H7 (cell line): Measurements from ENCODE around the gene AGBL3. TPM values are rescaled to one million over a fixed set of nuclear protein-coding genes. Genes with fewer than 3 reads are reported as not detected.

ENCODE experiments used
- DNase-seq: peaks from one replicate; pipeline ENCODE4 v3.0.0; 2012
- H3K27me3 ChIP-seq: 2 replicates; pipeline ENCODE4 v1.6.0; 2011; ENCODE audit warnings: mild to moderate bottlenecking, low read length; ENCODE audit not compliant: control insufficient read depth, insufficient read depth
- H3K36me3 ChIP-seq: replicated peaks from 2 replicates; pipeline ENCODE4 v1.5.1; 2011; ENCODE audit warnings: low read length; ENCODE audit not compliant: control insufficient read depth, insufficient read depth
- H3K4me3 ChIP-seq: 2 replicates; pipeline ENCODE4 v1.5.1; 2011; ENCODE audit warnings: low read depth, mild to moderate bottlenecking, control low read depth, low read length, moderate library complexity; ENCODE audit not compliant: insufficient read depth
- total RNA-seq: library from RNA; depleted of rRNA; stranded (reverse); fragments of >200 nt; shearing (Covaris generic); gene quantifications from 2 replicates; pipeline ENCODE4 v1.2.3, GENCODE V29; 2014

Gene AGBL3
- total RNA-seq, 1 experiment from 2014 or later: 1.7 TPM

DNA sequence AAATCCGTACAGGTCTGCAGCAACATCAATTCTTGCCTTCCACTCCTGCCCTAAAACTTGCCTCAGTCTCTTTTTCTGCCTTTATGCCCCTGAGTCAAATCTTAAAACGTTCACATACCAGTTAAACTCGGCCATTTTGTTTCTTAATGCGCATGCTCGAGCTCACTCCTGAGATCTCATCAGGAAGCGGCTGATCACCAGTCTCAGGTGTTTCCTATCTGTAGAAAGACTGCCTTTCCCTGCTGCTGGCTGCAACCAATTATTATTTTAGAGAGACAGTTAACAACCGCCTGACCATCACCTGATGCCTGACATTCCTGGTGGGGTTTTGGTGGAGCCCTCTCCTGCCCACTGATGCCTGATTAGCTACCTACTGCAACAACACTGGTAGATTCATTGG, 91.3 kb downstream of the AGBL3 start:
- DNase-seq: no peak
- H3K4me3 ChIP-seq: no peak overlapping the region
- H3K36me3 ChIP-seq: no peaks in the 10 kb centered on the region
- no peaks in the 10 kb centered on the region for H3K27me3 ChIP-seq

DNA sequence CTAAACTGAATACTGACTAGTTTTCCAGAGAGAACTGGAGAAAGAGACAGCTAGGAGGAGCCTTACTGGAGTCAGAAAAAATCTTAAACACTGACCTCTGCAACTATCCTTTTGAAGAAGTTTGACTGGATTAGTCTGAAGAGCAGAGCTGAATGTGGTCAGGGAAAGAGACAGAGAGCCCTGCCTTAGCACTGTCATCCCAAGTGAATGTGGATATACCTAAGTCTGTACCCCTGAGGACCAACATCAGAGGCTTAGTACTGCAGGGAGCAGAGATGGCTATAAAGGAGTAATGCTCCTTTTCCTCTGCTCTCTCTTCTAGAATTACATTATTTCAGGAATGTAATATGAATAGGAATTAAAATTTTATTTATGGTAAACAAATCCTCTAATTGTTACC, 91.7 kb downstream of the AGBL3 start:
- no peak overlapping the region for H3K4me3 ChIP-seq
- no peak for DNase-seq
- no peaks in the 10 kb centered on the region for H3K27me3 ChIP-seq
- no peaks in the 10 kb centered on the region for H3K36me3 ChIP-seq

DNA sequence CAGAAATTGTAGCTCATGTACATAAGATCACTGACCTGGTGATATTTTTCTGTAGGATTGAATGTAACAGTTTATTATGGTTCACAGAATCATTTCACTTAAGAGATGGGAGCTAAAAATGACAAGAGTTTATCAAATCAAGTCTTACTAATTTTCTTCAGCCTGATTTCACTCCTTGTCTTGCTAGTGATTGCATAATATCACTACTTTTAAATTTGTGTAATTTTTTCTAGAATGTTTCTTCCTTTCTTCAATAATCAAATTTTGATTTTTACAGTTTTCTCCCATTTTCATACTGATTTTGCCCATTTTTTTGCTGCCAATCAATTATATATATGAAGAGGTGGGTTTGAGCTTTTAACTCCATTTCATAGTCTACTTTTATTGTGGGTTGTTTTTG, 92.8 kb downstream of the AGBL3 start:
- Histone ChIP-seq H3K27me3 (no peaks in the 10 kb centered on the region), H3K36me3 (no peaks in the 10 kb centered on the region), H3K4me3 (no peak overlapping the region)
- DNase-seq: no peak

DNA sequence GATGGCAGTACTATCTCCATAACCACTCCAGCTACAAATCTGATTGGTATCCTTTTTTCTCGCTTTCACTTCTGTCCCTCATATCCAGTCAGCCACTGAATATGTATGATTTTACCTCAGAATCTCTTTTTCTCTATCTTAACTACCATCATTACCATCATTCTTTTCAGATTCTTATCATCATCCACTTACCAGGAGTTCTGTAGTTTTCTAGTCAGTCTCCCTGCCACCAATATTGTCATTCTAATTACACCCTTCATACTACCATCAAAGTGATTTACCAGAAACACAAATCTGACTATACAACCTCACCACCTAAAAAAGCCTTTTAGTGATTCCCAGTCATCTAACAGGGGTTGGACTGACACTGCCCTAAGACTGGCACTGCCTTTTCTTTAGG, 96.7 kb downstream of the AGBL3 start:
- no peak for DNase-seq
- Histone ChIP-seq H3K27me3 (no peaks in the 10 kb centered on the region), H3K36me3 (no peaks in the 10 kb centered on the region), H3K4me3 (no peak overlapping the region)

DNA sequence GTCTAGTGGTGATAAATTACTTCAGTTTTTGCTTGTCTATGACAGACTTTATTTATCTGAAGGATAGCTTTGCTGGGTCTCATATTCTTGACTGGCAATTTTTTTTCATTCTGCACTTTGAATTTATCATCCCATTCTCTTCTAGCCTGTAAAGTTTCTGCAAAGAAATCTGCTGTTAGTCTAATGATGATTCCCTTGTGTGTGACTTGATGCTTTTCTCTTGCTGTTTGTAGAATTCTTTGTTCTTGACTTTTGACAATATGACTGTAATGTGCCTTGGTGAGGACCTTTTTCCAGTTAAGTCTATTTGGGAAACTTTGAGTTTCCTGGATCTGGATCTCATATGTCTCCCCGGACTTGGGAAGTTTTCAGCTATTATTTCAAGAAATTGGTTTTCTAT, 102.3 kb downstream of the AGBL3 start:
- H3K36me3 ChIP-seq: no peaks in the 10 kb centered on the region
- H3K27me3 ChIP-seq: no peaks in the 10 kb centered on the region
- H3K4me3 ChIP-seq: no peak overlapping the region
- DNase-seq: no peak

DNA sequence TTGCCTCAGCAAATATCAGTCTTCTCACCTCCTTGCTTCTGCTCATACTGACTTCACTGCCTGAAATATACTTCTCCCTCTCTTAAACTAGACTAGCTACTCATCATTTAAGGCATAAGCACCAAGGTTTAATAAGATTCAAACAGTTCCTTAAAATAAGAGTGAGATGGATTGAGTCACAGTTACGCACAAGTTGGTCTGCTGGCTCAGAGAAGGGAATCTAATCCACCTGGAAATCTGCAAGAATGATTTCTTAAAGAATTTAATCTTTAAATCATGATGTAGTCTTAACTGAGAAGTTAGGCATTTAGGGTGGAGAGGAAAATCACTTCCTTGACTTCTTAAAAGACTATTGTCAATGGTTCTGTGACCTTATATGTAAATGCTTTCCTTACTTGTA, 105.4 kb downstream of the AGBL3 start:
- DNase-seq: no peak
- H3K27me3 ChIP-seq: no peaks in the 10 kb centered on the region
- H3K4me3 ChIP-seq: no peak overlapping the region
- H3K36me3 ChIP-seq: no peaks in the 10 kb centered on the region

DNA sequence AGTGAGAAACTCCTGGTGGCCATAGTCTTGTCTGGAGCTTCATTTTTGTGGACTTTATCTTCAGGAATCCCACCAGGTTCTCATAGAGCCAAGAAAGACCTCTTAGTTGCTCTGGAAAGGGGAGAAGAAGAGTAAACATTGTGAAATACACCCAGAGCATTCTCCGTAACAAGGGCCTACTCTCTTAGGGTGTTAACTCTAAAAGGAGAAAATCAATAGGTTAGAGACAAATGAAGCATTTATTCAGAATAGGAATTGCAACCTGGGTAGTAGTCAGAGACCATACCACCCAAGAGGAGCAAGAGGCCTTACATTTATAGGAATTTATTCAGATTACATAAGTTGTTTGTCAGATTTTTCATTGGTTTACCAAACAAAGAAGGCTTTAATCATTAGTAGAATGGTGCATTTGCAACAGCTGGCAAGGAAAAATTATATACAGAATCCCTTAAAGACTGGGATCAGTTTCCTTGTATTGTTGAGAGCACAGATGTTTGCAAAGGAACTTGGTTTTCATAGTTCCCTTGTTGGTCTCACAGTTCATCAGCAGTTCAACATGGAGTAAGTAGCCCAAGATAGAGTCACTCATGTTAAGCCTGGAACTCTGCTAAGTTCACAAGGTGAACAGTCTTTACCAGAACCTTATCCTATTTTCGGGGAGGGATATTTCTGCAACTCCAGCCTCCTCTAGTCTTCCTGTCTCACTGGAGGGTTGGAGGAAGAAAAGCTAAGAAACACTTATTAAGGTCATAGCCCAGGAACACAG, 108.3 kb downstream of the AGBL3 start:
- no peak for DNase-seq
- Histone ChIP-seq H3K4me3 (no peak overlapping the region), H3K36me3 (no peaks in the 10 kb centered on the region), H3K27me3 (no peaks in the 10 kb centered on the region)

DNA sequence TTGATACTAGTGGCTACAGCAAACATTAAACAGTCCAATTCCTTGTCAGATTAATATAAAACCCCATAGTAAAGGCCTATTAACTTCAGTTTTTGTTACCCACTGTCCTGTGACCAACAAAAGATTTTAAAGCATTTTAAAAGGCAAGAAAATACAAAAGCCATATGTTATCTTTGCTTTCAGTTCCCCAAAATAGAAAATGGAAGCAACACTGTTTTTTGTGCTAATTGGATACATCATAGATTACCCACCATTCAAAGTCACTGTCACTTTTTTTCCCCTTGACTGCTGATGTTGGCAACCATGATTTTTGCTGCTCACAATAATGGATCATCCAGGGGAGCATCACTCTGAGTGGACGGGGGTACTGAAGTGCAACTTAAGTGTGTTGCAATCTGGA, 109.1 kb downstream of the AGBL3 start:
- H3K4me3 ChIP-seq: no peak overlapping the region
- no peak for DNase-seq
- no peaks in the 10 kb centered on the region for H3K36me3 ChIP-seq
- no peaks in the 10 kb centered on the region for H3K27me3 ChIP-seq

DNA sequence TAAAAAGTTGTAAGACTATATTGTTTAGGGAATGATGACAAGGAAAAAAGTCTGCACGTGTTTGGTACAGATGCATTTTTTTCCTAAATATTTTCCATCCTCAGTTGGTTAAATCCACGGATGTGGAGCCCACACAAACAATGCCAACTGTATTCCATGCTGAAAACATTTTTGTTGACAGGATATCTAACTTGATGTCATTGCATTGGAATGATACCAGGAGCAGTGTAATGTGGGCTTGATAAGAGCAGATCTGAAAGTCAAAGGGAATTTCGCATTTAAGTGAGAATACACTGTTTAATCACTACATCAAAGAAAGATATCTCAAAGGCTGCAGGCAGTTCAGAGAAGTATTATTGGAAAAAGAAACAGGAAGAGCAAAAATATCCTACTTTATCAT, 112.1 kb downstream of the AGBL3 start:
- no peak for DNase-seq
- Histone ChIP-seq H3K36me3 (no peaks in the 10 kb centered on the region), H3K27me3 (no peaks in the 10 kb centered on the region), H3K4me3 (no peak overlapping the region)

DNA sequence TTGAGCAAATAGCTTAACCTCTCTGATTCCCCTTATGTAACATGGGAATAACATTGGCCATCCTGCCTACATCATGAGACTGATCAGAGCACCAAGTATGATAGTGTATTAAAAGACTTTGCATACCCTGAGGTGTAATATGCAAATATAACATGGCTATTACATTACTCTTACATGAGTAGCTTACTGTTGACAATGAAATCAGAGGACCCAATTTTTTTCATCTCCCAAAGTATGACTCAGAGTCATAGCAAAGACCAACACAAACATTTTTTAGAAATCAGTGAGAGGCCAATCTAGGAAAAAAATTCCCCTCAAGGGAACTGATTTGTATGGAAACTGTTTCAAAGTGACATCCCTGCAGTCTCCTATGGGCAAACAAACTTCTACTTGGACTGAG, 114.5 kb downstream of the AGBL3 start:
- Histone ChIP-seq H3K36me3 (no peaks in the 10 kb centered on the region), H3K27me3 (no peaks in the 10 kb centered on the region), H3K4me3 (no peak overlapping the region)
- no peak for DNase-seq

DNA sequence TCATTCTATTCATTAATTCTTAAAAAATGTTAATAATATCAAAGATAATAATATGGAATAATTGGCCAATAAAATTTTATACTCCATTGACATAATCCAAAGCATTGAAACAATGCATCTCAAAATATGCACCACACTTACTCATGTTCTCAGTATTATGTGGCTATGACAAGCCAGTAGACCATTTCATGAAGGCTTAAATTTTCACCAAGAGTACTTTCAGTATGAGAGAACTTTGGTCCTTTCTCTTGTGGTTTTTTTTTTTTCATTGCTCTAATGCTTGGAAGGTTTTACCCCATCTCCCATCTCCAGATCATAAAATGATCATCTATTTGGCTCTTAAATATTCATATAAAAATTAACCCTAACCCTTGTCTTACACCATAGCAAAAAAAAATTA, 116.1 kb downstream of the AGBL3 start:
- Histone ChIP-seq H3K36me3 (no peaks in the 10 kb centered on the region), H3K4me3 (no peak overlapping the region), H3K27me3 (no peaks in the 10 kb centered on the region)
- no peak for DNase-seq

DNA sequence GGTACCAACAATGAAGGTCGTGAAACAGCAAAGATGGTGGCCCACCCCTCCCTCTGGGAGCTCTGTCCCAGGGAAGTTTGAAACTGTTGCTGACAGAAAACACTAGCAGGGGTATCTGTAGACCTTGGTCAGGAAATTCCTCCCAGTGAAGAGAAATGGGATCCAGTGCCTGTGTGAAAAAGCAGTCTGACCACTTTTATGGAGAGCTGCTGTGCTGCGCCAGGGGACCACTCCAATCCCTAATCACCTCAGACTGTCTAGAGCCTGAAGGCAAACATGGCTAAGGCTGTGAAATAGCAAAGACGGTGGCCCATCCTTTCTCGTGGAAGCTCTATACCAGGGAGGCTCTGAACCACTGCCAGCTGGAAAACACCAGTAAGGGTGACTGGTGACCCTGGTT, 123.3 kb downstream of the AGBL3 start:
- H3K4me3 ChIP-seq: no peak overlapping the region
- no peak for DNase-seq
- H3K36me3 ChIP-seq: no peaks in the 10 kb centered on the region
- H3K27me3 ChIP-seq: no peaks in the 10 kb centered on the region

DNA sequence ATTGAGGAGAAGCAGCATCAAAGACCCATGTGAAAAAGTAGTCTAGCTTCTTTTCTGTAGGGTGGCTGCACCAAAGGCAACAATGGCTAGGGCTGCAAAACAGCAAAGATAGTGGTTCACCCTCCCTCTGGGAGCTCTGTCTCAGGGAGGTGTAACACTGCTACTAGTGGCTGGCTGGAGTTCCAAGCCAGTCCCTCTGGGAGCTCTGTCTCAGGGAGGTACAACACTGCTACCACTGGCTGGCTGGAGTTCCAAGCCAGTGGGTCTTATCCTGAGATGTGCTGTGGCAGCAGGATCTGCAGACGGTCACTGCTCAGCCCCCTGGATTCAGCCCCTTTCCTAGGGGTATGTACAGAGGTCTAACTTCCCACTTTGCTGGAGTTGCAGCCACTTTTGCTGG, 123.7 kb downstream of the AGBL3 start:
- Histone ChIP-seq H3K36me3 (no peaks in the 10 kb centered on the region), H3K27me3 (no peaks in the 10 kb centered on the region), H3K4me3 (no peak overlapping the region)
- DNase-seq: no peak

DNA sequence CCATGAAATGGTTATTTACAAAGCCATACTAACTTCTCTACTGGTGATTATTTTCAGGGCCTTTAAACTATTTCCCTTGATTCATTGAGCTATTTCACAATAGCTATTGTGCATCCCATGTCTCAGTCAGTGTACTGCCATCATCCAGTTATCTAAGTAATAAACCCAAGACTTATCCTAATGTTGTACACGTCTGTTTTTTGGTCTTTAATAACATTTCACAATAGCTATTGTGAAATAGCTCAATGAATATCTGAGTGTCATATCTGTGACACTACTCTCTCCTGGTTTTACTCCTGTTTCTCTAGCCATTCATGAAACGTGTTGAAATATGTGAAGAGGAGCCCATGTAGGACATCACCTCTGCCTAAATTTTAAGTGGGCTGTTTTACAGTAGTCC, 125.1 kb downstream of the AGBL3 start:
- no peak for DNase-seq
- Histone ChIP-seq H3K4me3 (no peak overlapping the region), H3K27me3 (no peaks in the 10 kb centered on the region), H3K36me3 (no peaks in the 10 kb centered on the region)

DNA sequence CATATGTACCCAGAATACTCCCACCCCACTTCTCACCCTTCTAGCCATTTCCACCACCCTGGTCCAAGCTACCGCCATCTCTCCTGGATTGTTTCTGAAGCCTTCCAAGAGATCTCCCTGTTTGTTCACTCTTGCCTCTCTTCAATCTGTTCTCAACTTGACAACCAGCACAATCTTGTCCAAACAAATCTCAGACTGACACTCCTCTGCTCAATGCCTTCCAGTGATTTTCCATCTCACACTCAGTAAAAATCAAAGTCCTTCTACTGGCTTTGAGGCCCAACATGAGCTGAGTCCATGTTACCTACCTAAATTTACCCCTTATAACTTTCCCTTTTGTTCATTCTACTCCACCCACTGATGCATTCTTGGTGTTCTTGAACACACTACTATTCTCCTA, 128.3 kb downstream of the AGBL3 start:
- DNase-seq: no peak
- H3K4me3 ChIP-seq: no peak overlapping the region
- H3K36me3 ChIP-seq: no peaks in the 10 kb centered on the region
- H3K27me3 ChIP-seq: no peaks in the 10 kb centered on the region

DNA sequence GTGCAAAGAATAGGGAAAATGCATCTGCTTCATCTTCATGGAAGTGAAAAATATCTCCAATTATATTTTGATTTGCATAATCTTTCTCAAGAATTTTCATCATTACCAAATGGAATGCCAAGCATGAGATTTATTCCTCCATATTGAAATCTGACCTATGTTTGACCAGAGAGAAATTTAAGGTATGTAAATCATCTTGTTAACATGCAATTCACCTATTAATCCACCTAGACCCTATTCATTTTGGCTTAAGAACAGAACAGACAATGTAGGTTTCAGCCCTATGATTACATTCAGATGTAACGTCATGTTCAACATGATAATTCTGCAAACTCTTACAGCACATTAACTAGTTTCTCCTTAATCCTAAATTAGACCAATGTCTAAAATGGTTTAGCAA, 130.8 kb downstream of the AGBL3 start:
- H3K27me3 ChIP-seq: no peaks in the 10 kb centered on the region
- no peaks in the 10 kb centered on the region for H3K36me3 ChIP-seq
- no peak overlapping the region for H3K4me3 ChIP-seq
- no peak for DNase-seq
